ENCODE results near the gene LMAN1L. TPM values are rescaled to one million over a fixed set of nuclear protein-coding genes. Genes with fewer than 3 reads are reported as not detected.

Gene LMAN1L
- total RNA-seq, 1 donor = not detected

GRCh38 chr15:74777769-74778598 is 34.7 kb upstream of the LMAN1L start:
- DNase-seq (ENCODE audit: low read depth) = no peak
- no peak for TF ChIP-seq CTCF (IDR thresholded peaks at IDR 0.05; ENCODE audit: insufficient read depth, low read depth, low read length)
- no peak overlapping the region for H3K4me3 ChIP-seq (ENCODE audit: low read depth, low read length)

GRCh38 chr15:74778599-74778970 is 34.0 kb upstream of the LMAN1L start:
- DNase-seq (ENCODE audit: low read depth) = no peak
- no peak overlapping the region for H3K4me3 ChIP-seq (ENCODE audit: low read depth, low read length)
- no peak for TF ChIP-seq CTCF (IDR thresholded peaks at IDR 0.05; ENCODE audit: insufficient read depth, low read depth, low read length)

- DNase-seq (ENCODE audit: low read depth) = no peak
- H3K4me3 ChIP-seq (ENCODE audit: low read depth, low read length) = no peak overlapping the region
- no peak for TF ChIP-seq CTCF (IDR thresholded peaks at IDR 0.05; ENCODE audit: insufficient read depth, low read depth, low read length)
These were observed 33.4 kb upstream of the LMAN1L start for GRCh38 chr15:74779162-74779648.

GRCh38 chr15:74780523-74781430 is 31.9 kb upstream of the LMAN1L start:
- peak; percentile 66 for DNase-seq (ENCODE audit: low read depth)
- TF ChIP-seq CTCF (IDR thresholded peaks at IDR 0.05; ENCODE audit: insufficient read depth, low read depth, low read length) = no peak
- H3K4me3 ChIP-seq (ENCODE audit: low read depth, low read length) = no peak overlapping the region

GRCh38 chr15:74781431-74782258 is 31.0 kb upstream of the LMAN1L start, which contains the start of gene CSK:
TSS of gene CSK (plus strand) at chr15:74782080. CDS start at chr15:74798298, 16,218 bp downstream.
- peak within 1 kb of the TSS; percentile 63 for H3K4me3 ChIP-seq (ENCODE audit: low read depth, low read length)
- TF ChIP-seq CTCF (IDR thresholded peaks at IDR 0.05; ENCODE audit: insufficient read depth, low read depth, low read length) = peak; percentile 52
- peak; percentile 62 for DNase-seq (ENCODE audit: low read depth)
